GM12878 (cell line): ENCODE data around the gene TOP1. TPM values are rescaled to one million over a fixed set of nuclear protein-coding genes. Genes with fewer than 3 reads are reported as not detected.

Experiments
- ATAC-seq: fragments of 200-7000 bp; cut with Tn5 transposase; 3 replicates; pipeline ENCODE4 v1.9.1; 2020; ENCODE audit warnings: mild to moderate bottlenecking, moderate library complexity
- BruUV-seq: library from RNA; stranded (reverse); fragments of 400-500 nt; replicated peaks from 2 replicates; lab custom pipeline; 2021; lab: Mats Ljungman, UMichigan
- CTCF ChIA-PET: fragments of 300-600 bp; sonication (Branson Sonifier 250); formaldehyde crosslinking; extraction: SDS; loops from one replicate; lab custom pipeline; 2021; ENCODE audit warnings: inconsistent platforms; lab: Yijun Ruan, JAX
- POLR2A ChIA-PET: fragments of 350-600 bp; formaldehyde crosslinking; extraction: SDS; loops from one replicate; lab custom pipeline; 2021; ENCODE audit warnings: inconsistent platforms; lab: Charles Lee
- RAD21 ChIA-PET: fragments of 300-600 bp; sonication (Branson Sonifier 250); formaldehyde crosslinking; loops from one replicate; lab custom pipeline; 2023; ENCODE audit warnings: antibody characterized with exemption; ENCODE audit not compliant: unreplicated experiment; lab: Charles Lee
- SMC1A ChIA-PET: fragments of 300-600 bp; sonication (Branson Sonifier 250); formaldehyde crosslinking; loops from one replicate; lab custom pipeline; 2023; ENCODE audit not compliant: unreplicated experiment, uncharacterized antibody; lab: Charles Lee
- DNase-seq: peaks from one replicate; pipeline ENCODE4 v3.0.0-alpha.2; 2011; ENCODE audit warnings: low read depth, low spot score
- FAIRE-seq: peaks from 3 replicates; lab custom pipeline; 2011; peaks lifted over from hg19 to GRCh38; lab: Jason Lieb, UNC
- H2AFZ ChIP-seq: 2 replicates; pipeline ENCODE4 v1.6.0; 2011; ENCODE audit warnings: low read depth, low read length, control low read depth; ENCODE audit not compliant: control insufficient read depth
- H3K27ac ChIP-seq: 2 replicates; pipeline ENCODE4 v1.5.1; 2011; ENCODE audit warnings: control low read depth; ENCODE audit not compliant: control insufficient read depth, insufficient read depth
- H3K27me3 ChIP-seq, 2 experiments: replicated peaks in 1 of 2; 2 replicates each; pipeline versions ENCODE4 v1.6.0 to v1.6.1; 2011; ENCODE audit warnings: low read length in 1 of 2; ENCODE audit not compliant: control insufficient read depth in 2 of 2, insufficient read depth in 2 of 2
- H3K36me3 ChIP-seq, 2 experiments: 2 replicates each; pipeline ENCODE4 v1.5.1; 2011; ENCODE audit warnings: low read length in 1 of 2; ENCODE audit not compliant: control insufficient read depth in 2 of 2, insufficient read depth in 2 of 2
- H3K4me1 ChIP-seq: 2 replicates; pipeline ENCODE4 v1.6.1; 2011; ENCODE audit warnings: mild to moderate bottlenecking, low read length, moderate library complexity, mixed read lengths; ENCODE audit not compliant: control insufficient read depth, insufficient read depth
- H3K4me2 ChIP-seq: 2 replicates; pipeline ENCODE4 v1.6.0; 2011; ENCODE audit warnings: control low read depth; ENCODE audit not compliant: control insufficient read depth, insufficient read depth
- H3K4me3 ChIP-seq: fragments of 200-600 bp; sonication (generic); 2 replicates; pipeline ENCODE4 v1.5.1; 2016
- H3K79me2 ChIP-seq: 2 replicates; pipeline ENCODE4 v1.6.0; 2011; ENCODE audit warnings: low read length; ENCODE audit not compliant: control insufficient read depth, insufficient read depth
- H3K9ac ChIP-seq: 2 replicates; pipeline ENCODE4 v1.8.0; 2011; ENCODE audit warnings: low read length, control low read depth, mixed read lengths; ENCODE audit not compliant: control insufficient read depth, insufficient read depth
- H3K9me3 ChIP-seq: replicated peaks from 3 replicates; pipeline ENCODE4 v1.5.1; 2011; ENCODE audit warnings: mild to moderate bottlenecking, low read length; ENCODE audit not compliant: control insufficient read depth, insufficient read depth
- H4K20me1 ChIP-seq: 2 replicates; pipeline ENCODE4 v1.6.0; 2011; ENCODE audit not compliant: control insufficient read depth, insufficient read depth
- CREM ChIP-seq: IDR thresholded peaks from 2 replicates; pipeline ENCODE4 v1.6.1; 2014; ENCODE audit warnings: antibody characterized with exemption, low read depth
- FOS ChIP-seq: IDR thresholded peaks from 3 replicates; pipeline ENCODE4 v1.6.1; 2011; ENCODE audit warnings: borderline replicate concordance; ENCODE audit not compliant: insufficient read length; ENCODE audit errors: extremely low read depth
- KLF5 ChIP-seq: fragments of 450-650 bp; IDR thresholded peaks from 2 replicates; pipeline ENCODE4 v1.6.1; 2014; ENCODE audit warnings: mild to moderate bottlenecking; ENCODE audit not compliant: partially characterized antibody
- MLLT1 ChIP-seq: fragments of 450-650 bp; IDR thresholded peaks from 2 replicates; pipeline ENCODE4 v1.6.1; 2016; ENCODE audit warnings: mild to moderate bottlenecking
- MXI1 ChIP-seq: fragments of 150-350 bp; IDR thresholded peaks from 2 replicates; pipeline ENCODE4 v1.6.1; 2011; ENCODE audit warnings: low read depth, mild to moderate bottlenecking, inconsistent platforms, low read length, improper control_type of control experiment
- NR2F1 ChIP-seq: fragments of 450-650 bp; conservative IDR thresholded peaks from 2 replicates; pipeline ENCODE4 v1.6.1; 2017; ENCODE audit warnings: mild to moderate bottlenecking
- REST ChIP-seq: IDR thresholded peaks from 2 replicates; pipeline ENCODE4 v1.6.1; 2012; ENCODE audit warnings: mild to moderate bottlenecking, low read depth, low read length
- SMAD1 ChIP-seq: fragments of 450-650 bp; IDR thresholded peaks from 2 replicates; pipeline ENCODE4 v1.6.1; 2018; ENCODE audit warnings: mild to moderate bottlenecking, low read depth; ENCODE audit not compliant: partially characterized antibody
- TBL1XR1 ChIP-seq: IDR thresholded peaks from 2 replicates; pipeline ENCODE4 v1.6.1; 2012; ENCODE audit warnings: low read depth, low read length, improper control_type of control experiment
- WGBS: methylation state at CpG from one replicate; pipeline ENCODE4 v1.1.6; 2016; ENCODE audit warnings: low lambda C conversion rate; ENCODE audit not compliant: insufficient replicate concordance, insufficient coverage; ENCODE audit errors: missing lambda C conversion rate; 5-methylcytosine and 5-hydroxymethylcytosine counted together
- in situ Hi-C: fragments of 300-500 bp; cut with MboI; formaldehyde crosslinking; loops from 9 replicates; pipeline ENCODE4 v1.14.3; 2018; ENCODE audit warnings: mixed read lengths
- intact Hi-C: fragments of 100-400 bp; cut with micrococcal nuclease; formaldehyde crosslinking; loops from one replicate; pipeline ENCODE4 v1.14.2; 2022; ENCODE audit not compliant: unreplicated experiment
- polyA plus RNA-seq, 11 experiments: library from polyadenylated mRNA; depleted of rRNA in 4 of 11; unstranded in 6 of 11; stranded (reverse) in 5 of 11; fragments of >200 nt; fragmentation: Nextera tagmentation in 4 of 11; fragmentation: Illumina TruSeq in 1 of 11; extraction: Ambion mirVana in 4 of 11; extraction: Trizol in 1 of 11; gene quantifications; 1 replicate in 1 of 11; 2 replicates in 10 of 11; pipeline versions ENCODE4 v1.2.1 to v1.2.3, GENCODE V29; 2011 to 2016; ENCODE audit warnings: inconsistent platforms in 2 of 11, missing spikeins in 2 of 11, low read depth in 1 of 11
- total RNA-seq, 4 experiments: library from RNA; depleted of rRNA in 3 of 4; stranded (reverse); fragments of >200 nt in 3 of 4; fragmentation: Illumina TruSeq in 1 of 4; extraction: Trizol in 1 of 4; gene quantifications; 2 replicates each; pipeline versions ENCODE4 v1.2.1 to v1.2.3, GENCODE V29; 2013 to 2021
- TF ChIP-seq, protein P1 (sequence below): fragments of 450-650 bp; IDR thresholded peaks from 2 replicates; pipeline ENCODE4 v1.6.1; 2016; ENCODE audit warnings: mild to moderate bottlenecking

Gene TOP1
- total and polyA plus RNA-seq, 10 of the 15 experiments (the other 5 are each of a cell fraction or from before 2014, with no cell fraction given): 21.5 to 128 (median 47.3) TPM

DNA sequence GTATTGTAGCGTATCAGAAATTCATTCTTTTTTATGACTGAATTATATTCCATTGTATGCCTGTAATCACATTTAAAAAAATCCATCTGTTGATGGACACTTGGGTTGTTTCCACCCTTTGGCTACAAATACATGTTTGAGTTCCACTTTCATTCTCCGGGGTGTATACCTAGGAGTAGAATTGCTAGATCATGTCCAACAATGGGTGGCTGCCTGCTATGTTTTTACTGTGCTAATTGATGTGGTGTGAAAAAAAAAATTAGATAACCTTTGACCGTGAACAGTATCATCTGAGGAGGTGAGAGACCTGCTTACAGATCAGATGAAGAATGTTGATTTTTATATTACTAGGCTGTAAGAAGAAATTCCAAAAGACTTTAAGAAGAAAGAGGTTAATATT lies 37.1 kb downstream of the TOP1 start:
- 98% methylated on average over 3 of the region's 3 CpGs for WGBS
- TF ChIP-seq NR2F1 (peak; percentile 34; the same call in 1 of the 2 replicates), TBL1XR1 (no peak)
- TF ChIP-seq, protein P1, sequence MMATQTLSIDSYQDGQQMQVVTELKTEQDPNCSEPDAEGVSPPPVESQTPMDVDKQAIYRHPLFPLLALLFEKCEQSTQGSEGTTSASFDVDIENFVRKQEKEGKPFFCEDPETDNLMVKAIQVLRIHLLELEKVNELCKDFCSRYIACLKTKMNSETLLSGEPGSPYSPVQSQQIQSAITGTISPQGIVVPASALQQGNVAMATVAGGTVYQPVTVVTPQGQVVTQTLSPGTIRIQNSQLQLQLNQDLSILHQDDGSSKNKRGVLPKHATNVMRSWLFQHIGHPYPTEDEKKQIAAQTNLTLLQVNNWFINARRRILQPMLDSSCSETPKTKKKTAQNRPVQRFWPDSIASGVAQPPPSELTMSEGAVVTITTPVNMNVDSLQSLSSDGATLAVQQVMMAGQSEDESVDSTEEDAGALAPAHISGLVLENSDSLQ: peak; percentile 44; the same call in 1 of the 2 replicates
- TF ChIP-seq, all 136 proteins: peak for 2
- in situ Hi-C loops: no loop called here
- H4K20me1 ChIP-seq: no peaks in the 10 kb centered on the region
- H3K9me3 ChIP-seq: no peaks in the 10 kb centered on the region
- H3K4me3 ChIP-seq: no peak overlapping the region
- no peak overlapping the region for H3K9ac ChIP-seq
- H3K79me2 ChIP-seq: peaks cover 70% of the 10 kb centered on the region
- no peak overlapping the region for H2AFZ ChIP-seq
- no peak overlapping the region for H3K27ac ChIP-seq
- ChIA-PET POLR2A (interaction anchor here (0.6 to 1.4 kb wide), 3 partner anchors 16 to 46 kb away, joined by 3 to 4 read pairs (median 3); no protein-coding TSS in a partner anchor), CTCF (interaction anchor here (1.0 to 10.9 kb wide), 4 partner anchors 13 to 97 kb away, joined by 3 to 281 read pairs (median 32); no protein-coding TSS in a partner anchor), RAD21 (interaction anchor here (0.7 to 6.6 kb wide), 4 partner anchors 74 to 97 kb away, joined by 3 to 180 read pairs (median 22); no protein-coding TSS in a partner anchor), SMC1A (interaction anchor here (0.9 to 10.9 kb wide), 9 partner anchors 14 to 84 kb away, joined by 3 to 231 read pairs (median 6); no protein-coding TSS in a partner anchor)
- intact Hi-C loops: no loop called here
- FAIRE-seq (no peak), ATAC-seq (no peak), DNase-seq (no peak)
- peaks cover 20% of the 10 kb centered on the region for H3K4me1 ChIP-seq
- H3K4me2 ChIP-seq: no peak overlapping the region
- H3K36me3 ChIP-seq: peaks cover 13 to 25% of the 10 kb centered on the region in 2 experiments
- no TSS peak for BruUV-seq
- no peaks in the 10 kb centered on the region for H3K27me3 ChIP-seq

GRCh38 chr20:41068806-41069205 lies 40.2 kb downstream of the TOP1 start:
- Histone ChIP-seq H3K9me3 (no peaks in the 10 kb centered on the region), H3K4me3 (no peak overlapping the region), H3K79me2 (peaks cover 77% of the 10 kb centered on the region), H3K27ac (no peak overlapping the region), H3K27me3 (no peaks in the 10 kb centered on the region), H2AFZ (no peak overlapping the region), H4K20me1 (no peaks in the 10 kb centered on the region), H3K9ac (no peak overlapping the region), H3K4me2 (no peak overlapping the region), H3K4me1 (peaks cover 17% of the 10 kb centered on the region), H3K36me3 (peaks cover 7 to 17% of the 10 kb centered on the region in 2 experiments)
- intact Hi-C loops: no loop called here
- 97% methylated on average over 3 of the region's 3 CpGs for WGBS
- ATAC-seq (no peak), DNase-seq (no peak), FAIRE-seq (no peak)
- in situ Hi-C loops: no loop called here
- ChIA-PET CTCF (interaction anchor here (0.8 to 10.9 kb wide), 8 partner anchors 10 to 103 kb away, joined by 3 to 281 read pairs (median 6); no protein-coding TSS in a partner anchor), POLR2A (interaction anchor here (0.6 to 3.0 kb wide), 6 partner anchors 11 to 474 kb away, joined by 3 to 12 read pairs (median 5); no protein-coding TSS in a partner anchor), RAD21 (interaction anchor here (0.9 to 4.2 kb wide), 3 partner anchors 26 to 77 kb away, joined by 3 to 29 read pairs (median 4); no protein-coding TSS in a partner anchor), SMC1A (interaction anchor here (0.8 to 10.9 kb wide), 10 partner anchors 11 to 106 kb away, joined by 3 to 231 read pairs (median 4); no protein-coding TSS in a partner anchor)
- BruUV-seq: no TSS peak
- TF ChIP-seq KLF5: no peak
- TF ChIP-seq REST: no peak
- TF ChIP-seq MLLT1: no peak
- no peak for TF ChIP-seq CREM
- TF ChIP-seq SMAD1: no peak
- no peak for TF ChIP-seq FOS
- TF ChIP-seq MXI1: no peak
